ENCODE measurements around the gene ZNF622.
"Not testable (repeated sequence)": the region's sequence is repeated elsewhere in the genome, so short reads cannot be mapped to it uniquely, and the experiment has no call there.

Gene ZNF622

GRCh38 chr5:16477541-16477940, 11.9 kb upstream of the ZNF622 start:
- no peak for DNase-seq

GRCh38 chr5:16476417-16476816, 10.8 kb upstream of the ZNF622 start:
- DNase-seq = not testable (repeated sequence)

DNA sequence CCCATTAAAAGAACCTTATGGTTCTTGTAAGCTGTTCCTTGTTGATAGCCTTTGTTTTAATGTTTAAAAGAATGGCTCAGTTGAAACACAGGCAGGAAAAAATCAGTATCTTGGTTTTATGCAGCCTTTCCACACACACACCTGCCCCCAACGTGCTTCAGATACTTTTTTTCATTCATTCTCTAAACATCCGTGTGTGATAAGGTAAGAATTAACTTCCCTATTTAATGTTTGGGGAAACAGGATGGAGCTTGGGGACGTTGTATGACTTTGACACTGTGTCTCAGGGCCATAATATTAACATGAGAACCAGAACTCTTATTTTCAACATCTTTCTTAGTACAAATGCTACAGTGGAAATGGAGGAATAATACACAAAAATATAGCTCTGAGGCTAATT, 5.8 kb upstream of the ZNF622 start:
- DNase-seq = no peak

DNA sequence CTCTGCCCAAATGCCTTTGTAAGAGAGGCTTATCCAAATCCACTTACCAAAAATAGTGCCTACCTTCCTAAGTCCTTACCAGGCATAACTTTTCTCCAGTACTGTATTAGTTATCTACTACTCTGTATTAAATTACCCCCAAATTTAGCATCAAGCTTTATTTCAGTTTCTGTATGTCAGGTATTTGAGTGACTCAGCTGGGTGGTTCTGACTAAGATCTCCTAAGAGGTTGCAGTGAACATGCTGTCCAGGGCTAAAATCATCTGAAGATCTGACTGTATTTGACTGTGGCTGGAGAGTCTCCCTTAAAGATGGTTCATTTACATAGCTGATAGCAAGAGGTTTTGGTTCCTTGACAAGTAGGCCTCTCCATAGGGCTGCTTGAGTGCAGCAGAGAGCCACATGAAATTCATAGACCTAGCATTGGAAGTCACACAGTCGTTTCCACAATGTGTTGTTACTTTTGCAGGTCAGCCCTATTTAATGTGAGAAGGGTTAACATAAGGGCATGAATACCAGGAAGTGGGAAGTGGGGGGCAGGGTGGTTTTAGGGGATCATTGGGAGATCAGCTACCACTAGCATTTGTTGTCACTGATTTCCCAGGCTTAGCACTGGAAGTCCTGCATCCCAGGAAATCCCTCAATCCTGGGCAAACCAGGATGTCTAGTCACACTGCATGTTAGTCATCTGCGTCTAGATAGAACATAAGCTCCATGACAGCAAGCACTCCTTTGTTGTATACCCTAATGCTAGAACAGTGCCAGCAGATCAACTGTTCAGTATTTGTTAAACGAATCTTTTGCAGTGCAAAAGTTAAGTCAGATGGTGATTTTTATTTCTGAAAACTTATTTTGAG, 2.0 kb upstream of the ZNF622 start:
- DNase-seq = no peak

DNA sequence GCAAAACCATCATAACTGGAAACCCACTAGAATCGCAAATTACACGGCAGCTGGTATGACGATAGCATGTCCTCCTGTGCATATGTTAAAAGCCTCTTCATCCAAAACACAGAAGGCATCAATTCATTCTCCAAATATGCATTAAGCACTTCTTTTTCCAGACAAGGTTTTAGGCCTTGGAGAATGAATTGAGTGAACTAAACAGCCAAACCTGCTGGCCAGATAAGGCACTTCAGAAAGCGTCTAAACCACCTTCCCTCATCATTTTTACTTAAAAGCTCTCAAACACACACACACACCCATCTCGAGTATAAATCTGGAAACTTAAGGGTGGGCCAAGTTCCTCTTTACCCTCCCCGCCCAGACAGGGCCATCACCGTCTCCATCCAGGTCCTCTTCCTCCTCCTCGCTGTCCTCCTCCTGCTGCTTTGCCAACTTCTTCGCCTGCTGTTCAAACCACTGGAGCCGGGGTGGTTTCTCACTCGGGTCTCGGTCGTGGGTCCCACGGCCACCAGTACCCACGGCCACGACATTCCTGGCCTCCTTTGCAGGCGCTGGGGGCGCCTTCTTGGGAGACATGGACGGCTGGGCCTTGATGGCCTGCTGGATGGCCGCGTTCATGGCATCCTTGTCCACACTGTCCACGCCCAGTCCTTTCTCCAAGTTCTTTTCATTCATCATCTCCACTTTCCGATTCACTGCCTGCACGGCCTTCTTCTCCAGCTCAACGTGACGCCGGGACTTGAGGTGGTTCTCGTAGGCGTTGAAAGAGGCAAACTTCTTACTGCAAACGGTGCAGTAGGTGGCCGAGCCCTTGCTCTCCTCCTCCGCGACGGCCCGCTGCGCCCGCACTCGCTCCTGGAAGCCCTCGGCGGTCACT, 696 bp downstream of the ZNF622 start:
- no peak for DNase-seq

GRCh38 chr5:16464231-16464630, 1.4 kb downstream of the ZNF622 start:
- DNase-seq = no peak

- DNase-seq = no peak
Measured at GRCh38 chr5:16461782-16462181, 3.8 kb downstream of the ZNF622 start.

- no peak for DNase-seq
Measured at GRCh38 chr5:16461026-16461425, 4.6 kb downstream of the ZNF622 start.

GRCh38 chr5:16459451-16459850, 6.1 kb downstream of the ZNF622 start:
- DNase-seq = no peak

- no peak for DNase-seq
Measured at GRCh38 chr5:16457853-16458252, 7.7 kb downstream of the ZNF622 start.

GRCh38 chr5:16457451-16457850, 8.1 kb downstream of the ZNF622 start:
- DNase-seq = no peak

- no peak for DNase-seq
Measured at GRCh38 chr5:16456103-16456832, 9.3 kb downstream of the ZNF622 start.

- DNase-seq = no peak
Measured at GRCh38 chr5:16455668-16456067, 9.9 kb downstream of the ZNF622 start.

- DNase-seq = no peak
Measured at GRCh38 chr5:16454686-16455085, 10.9 kb downstream of the ZNF622 start.

DNA sequence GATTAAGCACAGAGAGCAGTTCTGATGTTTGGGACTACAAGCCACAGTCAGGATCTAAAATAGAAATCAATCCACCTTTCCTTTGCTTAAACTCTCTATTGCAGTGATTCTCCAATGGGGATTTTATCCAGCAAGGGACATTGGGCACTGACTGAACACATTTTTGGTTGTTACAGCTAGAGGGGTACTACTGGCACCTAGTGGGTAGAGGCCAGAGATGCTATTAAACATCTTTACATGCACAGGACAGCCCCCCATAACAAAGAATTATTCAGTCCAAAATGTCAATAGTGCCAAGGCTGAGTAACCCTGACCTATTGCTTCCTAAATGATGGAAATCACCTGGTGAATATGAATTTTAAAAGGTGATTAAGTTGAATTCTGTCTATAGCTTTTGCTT, 12.0 kb downstream of the ZNF622 start:
- DNase-seq = no peak

- DNase-seq = no peak
Measured at GRCh38 chr5:16450163-16450562, 15.4 kb downstream of the ZNF622 start.

- no peak for DNase-seq
Measured at GRCh38 chr5:16446993-16447392, 18.6 kb downstream of the ZNF622 start.

- no peak for DNase-seq
Measured at GRCh38 chr5:16437977-16438376, 27.6 kb downstream of the ZNF622 start.

GRCh38 chr5:16436065-16436682, 29.4 kb downstream of the ZNF622 start:
- not testable (repeated sequence) for DNase-seq

DNA sequence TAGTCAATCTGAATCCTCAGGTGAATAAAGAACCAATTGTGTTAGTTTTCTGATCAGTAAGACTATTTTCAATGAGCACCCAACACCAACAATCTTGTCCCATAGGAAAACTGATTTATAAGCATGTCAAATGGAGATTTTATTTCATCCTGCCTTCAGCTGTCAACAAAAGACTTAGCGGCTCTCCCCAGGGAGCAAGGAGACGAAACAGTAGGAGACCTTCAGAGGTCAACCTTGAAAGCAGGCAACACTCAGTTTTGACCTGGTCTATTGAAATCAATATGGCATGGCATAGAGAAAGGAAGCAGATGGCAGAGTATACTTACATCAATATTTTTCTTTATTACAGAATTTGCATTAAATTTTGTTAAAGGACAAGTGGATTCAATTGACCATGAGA, 34.1 kb downstream of the ZNF622 start:
- no peak for DNase-seq

GRCh38 chr5:16430349-16431089, 35.1 kb downstream of the ZNF622 start:
- no peak for DNase-seq

DNA sequence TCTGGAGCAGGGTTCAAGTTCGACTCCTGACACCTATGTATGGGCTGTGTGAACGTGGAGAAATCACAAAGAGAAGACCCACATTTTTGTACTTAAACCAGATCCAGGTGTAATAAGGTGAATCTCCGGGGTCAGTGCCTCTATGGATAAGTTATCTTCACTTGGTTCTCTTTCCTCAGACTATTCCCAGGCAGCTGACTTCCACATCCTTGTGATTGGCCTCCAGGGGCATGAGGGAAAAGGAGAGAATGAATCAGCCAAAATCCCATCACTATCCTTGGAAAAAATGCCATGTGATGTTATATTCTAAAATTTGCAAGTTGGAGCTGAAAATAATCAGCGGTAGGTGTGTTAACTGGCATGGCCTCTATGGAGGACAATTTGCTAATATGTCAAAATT, 37.2 kb downstream of the ZNF622 start:
- no peak for DNase-seq

Data from NCI-H510A (cell line).